LNCaP clone FGC (cell line): Measurements from ENCODE around the gene COX8A.
A peak's percentile ranks its signal among the peaks of the same experiment; 100 is the strongest.

Experiments used
- DNase-seq: peaks from one replicate; pipeline ENCODE4 v3.0.0-alpha.2; 2011; ENCODE audit warnings: low read depth
- H3K4me3 ChIP-seq: 2 replicates; pipeline ENCODE4 v1.5.1; 2011; ENCODE audit warnings: mild to moderate bottlenecking, low read depth, low read length, control low read depth
- CTCF ChIP-seq: IDR thresholded peaks from 2 replicates; pipeline ENCODE4 v1.5.1; 2012; ENCODE audit warnings: mild to moderate bottlenecking; ENCODE audit not compliant: control insufficient read depth, insufficient read depth; ENCODE audit errors: extremely low read depth

Gene COX8A

GRCh38 chr11:64003807-64004589 is 29.6 kb downstream of the COX8A start:
- H3K4me3 ChIP-seq, result no peak overlapping the region
- DNase-seq, result no peak
- no peak for TF ChIP-seq CTCF

- no peak overlapping the region for H3K4me3 ChIP-seq
- DNase-seq, result no peak
- TF ChIP-seq CTCF, result no peak
These were observed 30.2 kb downstream of the COX8A start for GRCh38 chr11:64004590-64004984.

GRCh38 chr11:64005691-64006090 is 31.3 kb downstream of the COX8A start:
- no peak overlapping the region for H3K4me3 ChIP-seq
- DNase-seq, result no peak
- TF ChIP-seq CTCF, result no peak

GRCh38 chr11:64006398-64006797 is 32.0 kb downstream of the COX8A start:
- no peak for DNase-seq
- no peak for TF ChIP-seq CTCF
- no peak overlapping the region for H3K4me3 ChIP-seq

- H3K4me3 ChIP-seq, result no peak overlapping the region
- DNase-seq, result no peak
- no peak for TF ChIP-seq CTCF
These were observed 32.8 kb downstream of the COX8A start for GRCh38 chr11:64007160-64007628.

GRCh38 chr11:64007629-64008282 is 33.3 kb downstream of the COX8A start:
- peak; percentile 70 for DNase-seq
- no peak overlapping the region for H3K4me3 ChIP-seq

More at GRCh38 chr11:64007629-64008282, 33.3 kb downstream of the COX8A start:
- no peak; the same call in 1 of the 2 replicates for TF ChIP-seq CTCF
